SK-N-SH treated with all-trans-retinoic acid at 6 μM for 48 hours (cell line): ENCODE data around the gene TTC32.

Experiments used
- ATAC-seq: fragments of 200-7000 bp; cut with Tn5 transposase; 3 replicates; pipeline ENCODE4 v1.9.1; 2020; ENCODE audit warnings: mild to moderate bottlenecking, moderate library complexity
- ARNTL ChIP-seq: fragments of 450-650 bp; formaldehyde crosslinking; IDR thresholded peaks from 2 replicates; pipeline ENCODE4 v1.5.0; 2020; ENCODE audit warnings: low read depth, mild to moderate bottlenecking, moderate library complexity, borderline replicate concordance
- BACH2 ChIP-seq: fragments of 250-450 bp; sonication (Bioruptor Pico); IDR thresholded peaks from 2 replicates; pipeline ENCODE4 v1.9.0; 2021; ENCODE audit warnings: mild to moderate bottlenecking, borderline replicate concordance
- CSDC2 ChIP-seq: fragments of 250-450 bp; sonication (Bioruptor Pico); IDR thresholded peaks from 2 replicates; pipeline ENCODE4 v1.5.0; 2020; ENCODE audit warnings: mild to moderate bottlenecking, moderate library complexity
- ESRRG ChIP-seq: fragments of 250-450 bp; sonication (Bioruptor Pico); IDR thresholded peaks from 2 replicates; pipeline ENCODE4 v1.6.1; 2021; ENCODE audit warnings: mild to moderate bottlenecking
- GLIS3 ChIP-seq: fragments of 250-450 bp; sonication (Bioruptor Pico); IDR thresholded peaks from 2 replicates; pipeline ENCODE4 v1.5.0; 2020; ENCODE audit warnings: mild to moderate bottlenecking, moderate library complexity
- ISL1 ChIP-seq: fragments of 250-450 bp; sonication (Bioruptor Pico); IDR thresholded peaks from 2 replicates; pipeline ENCODE4 v2.1.2; 2022; ENCODE audit warnings: mild to moderate bottlenecking, moderate library complexity
- OSR1 ChIP-seq: fragments of 250-450 bp; sonication (Bioruptor Pico); IDR thresholded peaks from 2 replicates; pipeline ENCODE4 v1.8.0; 2022; ENCODE audit warnings: moderate library complexity, mild to moderate bottlenecking, inconsistent platforms
- PPARA ChIP-seq: fragments of 250-450 bp; sonication (Bioruptor Pico); IDR thresholded peaks from 2 replicates; pipeline ENCODE4 v1.5.0; 2020; ENCODE audit warnings: mild to moderate bottlenecking, borderline replicate concordance
- RARB ChIP-seq: fragments of 250-450 bp; sonication (Bioruptor Pico); IDR thresholded peaks from 2 replicates; pipeline ENCODE4 v1.8.0; 2021; ENCODE audit warnings: mild to moderate bottlenecking, moderate library complexity
- TCF4 ChIP-seq: fragments of 250-450 bp; sonication (Bioruptor Pico); IDR thresholded peaks from 2 replicates; pipeline ENCODE4 v1.8.0; 2021; ENCODE audit warnings: mild to moderate bottlenecking, moderate library complexity, borderline replicate concordance
- TOX ChIP-seq: fragments of 250-450 bp; sonication (Bioruptor Pico); IDR thresholded peaks from 2 replicates; pipeline ENCODE4 v1.8.0; 2021; ENCODE audit warnings: mild to moderate bottlenecking, moderate library complexity, borderline replicate concordance
- ZC3H10 ChIP-seq: fragments of 250-450 bp; sonication (Bioruptor Pico); IDR thresholded peaks from 2 replicates; pipeline ENCODE4 v1.5.1; 2021; ENCODE audit warnings: mild to moderate bottlenecking, moderate library complexity
- ZFP3 ChIP-seq: fragments of 250-450 bp; sonication (Bioruptor Pico); IDR thresholded peaks from 2 replicates; pipeline ENCODE4 v1.5.0; 2020; ENCODE audit warnings: mild to moderate bottlenecking, moderate library complexity
- ZFP30 ChIP-seq: fragments of 450-650 bp; formaldehyde crosslinking; IDR thresholded peaks from 2 replicates; pipeline ENCODE4 v1.5.0; 2022; ENCODE audit warnings: mild to moderate bottlenecking, moderate library complexity
- ZNF565 ChIP-seq: fragments of 450-650 bp; formaldehyde crosslinking; conservative IDR thresholded peaks from 2 replicates; pipeline ENCODE4 v1.5.0; 2020; ENCODE audit warnings: low read depth, mild to moderate bottlenecking, moderate library complexity
- ZNF70 ChIP-seq: fragments of 450-650 bp; formaldehyde crosslinking; IDR thresholded peaks from 2 replicates; pipeline ENCODE4 v1.5.0; 2020; ENCODE audit warnings: mild to moderate bottlenecking, moderate library complexity
- ZNF8 ChIP-seq: fragments of 450-650 bp; formaldehyde crosslinking; IDR thresholded peaks from 2 replicates; pipeline ENCODE4 v1.5.0; 2020; ENCODE audit warnings: mild to moderate bottlenecking, moderate library complexity
- TF ChIP-seq, protein P1 (sequence below): fragments of 250-450 bp; sonication (Bioruptor Pico); IDR thresholded peaks from 2 replicates; pipeline ENCODE4 v1.5.1; 2020; ENCODE audit warnings: low read depth, mild to moderate bottlenecking, moderate library complexity
- TF ChIP-seq, protein P2 (sequence below): fragments of 250-450 bp; sonication (Bioruptor Pico); IDR thresholded peaks from 2 replicates; pipeline ENCODE4 v1.5.1; 2021; ENCODE audit warnings: mild to moderate bottlenecking, moderate library complexity
- TF ChIP-seq, protein P3 (sequence below): fragments of 250-450 bp; sonication (Bioruptor Pico); IDR thresholded peaks from 2 replicates; pipeline ENCODE4 v1.5.0; 2020; ENCODE audit warnings: mild to moderate bottlenecking, moderate library complexity
- TF ChIP-seq, protein P4 (sequence below): fragments of 250-450 bp; sonication (Bioruptor Pico); IDR thresholded peaks from 2 replicates; pipeline ENCODE4 v1.8.0; 2020; ENCODE audit warnings: mild to moderate bottlenecking, moderate library complexity, borderline replicate concordance

Gene TTC32

DNA sequence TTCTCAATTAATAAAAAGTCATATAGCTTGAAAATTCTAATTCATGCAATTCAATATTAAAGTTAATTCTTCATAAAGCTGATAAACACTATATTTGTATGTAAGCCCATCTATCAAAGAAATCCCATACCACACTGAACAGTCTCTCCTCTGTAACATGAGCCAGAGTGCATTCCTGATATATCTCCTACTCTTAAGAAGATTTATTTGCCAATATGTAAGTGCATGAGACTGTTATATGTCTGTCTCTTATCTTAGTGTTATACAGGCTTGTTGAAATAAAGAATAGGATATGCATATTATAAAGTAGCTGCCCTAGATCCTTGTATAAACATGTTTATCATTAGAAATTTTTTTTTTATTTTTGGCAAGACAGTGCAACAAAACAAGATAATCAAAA is 40.4 kb upstream of the TTC32 start (continued):
- TF ChIP-seq TCF4 (CRISPR knock-in tag) (peak; percentile 33; the same call in 1 of the 2 replicates), ISL1 (CRISPR knock-in tag) (peak; percentile 96)
- TF ChIP-seq, protein P1, sequence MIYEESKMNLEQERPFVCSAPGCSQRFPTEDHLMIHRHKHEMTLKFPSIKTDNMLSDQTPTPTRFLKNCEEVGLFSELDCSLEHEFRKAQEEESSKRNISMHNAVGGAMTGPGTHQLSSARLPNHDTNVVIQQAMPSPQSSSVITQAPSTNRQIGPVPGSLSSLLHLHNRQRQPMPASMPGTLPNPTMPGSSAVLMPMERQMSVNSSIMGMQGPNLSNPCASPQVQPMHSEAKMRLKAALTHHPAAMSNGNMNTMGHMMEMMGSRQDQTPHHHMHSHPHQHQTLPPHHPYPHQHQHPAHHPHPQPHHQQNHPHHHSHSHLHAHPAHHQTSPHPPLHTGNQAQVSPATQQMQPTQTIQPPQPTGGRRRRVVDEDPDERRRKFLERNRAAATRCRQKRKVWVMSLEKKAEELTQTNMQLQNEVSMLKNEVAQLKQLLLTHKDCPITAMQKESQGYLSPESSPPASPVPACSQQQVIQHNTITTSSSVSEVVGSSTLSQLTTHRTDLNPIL (CRISPR knock-in tag): no peak

DNA sequence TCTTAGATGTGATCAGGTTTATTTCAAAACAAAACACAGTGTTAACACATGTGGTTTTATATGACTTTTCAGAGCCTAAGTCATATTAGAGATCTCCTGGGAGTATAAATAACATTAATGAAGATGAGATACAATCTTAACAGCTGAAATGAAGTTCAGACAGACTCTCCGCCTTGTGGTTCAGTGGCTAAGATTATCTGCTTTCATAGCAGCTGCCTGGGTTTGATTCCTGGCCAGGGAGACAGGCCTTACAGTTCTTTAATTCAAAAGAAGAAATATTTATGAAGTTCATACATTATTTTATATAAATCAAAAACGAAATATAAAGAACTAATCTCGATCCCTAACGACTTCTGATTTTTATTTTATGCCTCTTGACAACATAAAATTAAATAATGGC is 35.2 kb upstream of the TTC32 start:
- TF ChIP-seq, protein P1 (CRISPR knock-in tag): no peak
- TF ChIP-seq ZFP30: no peak
- TF ChIP-seq CSDC2 (CRISPR knock-in tag): no peak
- no peak for TF ChIP-seq BACH2 (CRISPR knock-in tag)
- TF ChIP-seq ARNTL (CRISPR knock-in tag): no peak
- TF ChIP-seq ZFP3: no peak
- TF ChIP-seq RARB (CRISPR knock-in tag): no peak
- no peak for TF ChIP-seq OSR1 (CRISPR knock-in tag)
- no peak for TF ChIP-seq ZNF70 (CRISPR knock-in tag)
- no peak for TF ChIP-seq ZNF565
- TF ChIP-seq TOX (CRISPR knock-in tag): no peak
- ATAC-seq: no peak

GRCh38 chr2:19936203-19936602 is 34.4 kb upstream of the TTC32 start:
- TF ChIP-seq, protein P2, sequence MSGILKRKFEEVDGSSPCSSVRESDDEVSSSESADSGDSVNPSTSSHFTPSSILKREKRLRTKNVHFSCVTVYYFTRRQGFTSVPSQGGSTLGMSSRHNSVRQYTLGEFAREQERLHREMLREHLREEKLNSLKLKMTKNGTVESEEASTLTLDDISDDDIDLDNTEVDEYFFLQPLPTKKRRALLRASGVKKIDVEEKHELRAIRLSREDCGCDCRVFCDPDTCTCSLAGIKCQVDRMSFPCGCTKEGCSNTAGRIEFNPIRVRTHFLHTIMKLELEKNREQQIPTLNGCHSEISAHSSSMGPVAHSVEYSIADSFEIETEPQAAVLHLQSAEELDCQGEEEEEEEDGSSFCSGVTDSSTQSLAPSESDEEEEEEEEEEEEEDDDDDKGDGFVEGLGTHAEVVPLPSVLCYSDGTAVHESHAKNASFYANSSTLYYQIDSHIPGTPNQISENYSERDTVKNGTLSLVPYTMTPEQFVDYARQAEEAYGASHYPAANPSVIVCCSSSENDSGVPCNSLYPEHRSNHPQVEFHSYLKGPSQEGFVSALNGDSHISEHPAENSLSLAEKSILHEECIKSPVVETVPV (CRISPR knock-in tag): no peak
- no peak for TF ChIP-seq ZC3H10 (CRISPR knock-in tag)
- TF ChIP-seq ESRRG (CRISPR knock-in tag): no peak
- no peak for TF ChIP-seq ZFP3
- TF ChIP-seq PPARA (CRISPR knock-in tag): no peak
- TF ChIP-seq OSR1 (CRISPR knock-in tag): no peak
- TF ChIP-seq RARB (CRISPR knock-in tag): no peak
- TF ChIP-seq ARNTL (CRISPR knock-in tag): no peak
- TF ChIP-seq ZNF70 (CRISPR knock-in tag): no peak
- TF ChIP-seq, all 23 proteins: peak for 0
- ATAC-seq: no peak

- peak; percentile 97 for ATAC-seq
- TF ChIP-seq ESRRG (CRISPR knock-in tag) (0 out of 2 replicates have a peak, but pooled peaks have one; percentile 17), CSDC2 (CRISPR knock-in tag) (no peak)
Observed at GRCh38 chr2:19933351-19933981, 31.7 kb upstream of the TTC32 start.

- ATAC-seq: peak; percentile 46
- no peak for TF ChIP-seq CSDC2 (CRISPR knock-in tag)
- TF ChIP-seq ZNF8 (CRISPR knock-in tag): no peak
- no peak for TF ChIP-seq GLIS3
- no peak for TF ChIP-seq RARB (CRISPR knock-in tag)
- TF ChIP-seq ZFP3: no peak
- no peak for TF ChIP-seq ISL1 (CRISPR knock-in tag)
- TF ChIP-seq, protein P1 (CRISPR knock-in tag): no peak
- no peak for TF ChIP-seq ARNTL (CRISPR knock-in tag)
- TF ChIP-seq ZC3H10 (CRISPR knock-in tag): no peak
- TF ChIP-seq, protein P3, sequence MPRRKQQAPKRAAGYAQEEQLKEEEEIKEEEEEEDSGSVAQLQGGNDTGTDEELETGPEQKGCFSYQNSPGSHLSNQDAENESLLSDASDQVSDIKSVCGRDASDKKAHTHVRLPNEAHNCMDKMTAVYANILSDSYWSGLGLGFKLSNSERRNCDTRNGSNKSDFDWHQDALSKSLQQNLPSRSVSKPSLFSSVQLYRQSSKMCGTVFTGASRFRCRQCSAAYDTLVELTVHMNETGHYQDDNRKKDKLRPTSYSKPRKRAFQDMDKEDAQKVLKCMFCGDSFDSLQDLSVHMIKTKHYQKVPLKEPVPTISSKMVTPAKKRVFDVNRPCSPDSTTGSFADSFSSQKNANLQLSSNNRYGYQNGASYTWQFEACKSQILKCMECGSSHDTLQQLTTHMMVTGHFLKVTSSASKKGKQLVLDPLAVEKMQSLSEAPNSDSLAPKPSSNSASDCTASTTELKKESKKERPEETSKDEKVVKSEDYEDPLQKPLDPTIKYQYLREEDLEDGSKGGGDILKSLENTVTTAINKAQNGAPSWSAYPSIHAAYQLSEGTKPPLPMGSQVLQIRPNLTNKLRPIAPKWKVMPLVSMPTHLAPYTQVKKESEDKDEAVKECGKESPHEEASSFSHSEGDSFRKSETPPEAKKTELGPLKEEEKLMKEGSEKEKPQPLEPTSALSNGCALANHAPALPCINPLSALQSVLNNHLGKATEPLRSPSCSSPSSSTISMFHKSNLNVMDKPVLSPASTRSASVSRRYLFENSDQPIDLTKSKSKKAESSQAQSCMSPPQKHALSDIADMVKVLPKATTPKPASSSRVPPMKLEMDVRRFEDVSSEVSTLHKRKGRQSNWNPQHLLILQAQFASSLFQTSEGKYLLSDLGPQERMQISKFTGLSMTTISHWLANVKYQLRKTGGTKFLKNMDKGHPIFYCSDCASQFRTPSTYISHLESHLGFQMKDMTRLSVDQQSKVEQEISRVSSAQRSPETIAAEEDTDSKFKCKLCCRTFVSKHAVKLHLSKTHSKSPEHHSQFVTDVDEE: no peak
- TF ChIP-seq PPARA (CRISPR knock-in tag): no peak
- TF ChIP-seq OSR1 (CRISPR knock-in tag): no peak
- TF ChIP-seq, protein P2 (CRISPR knock-in tag): no peak
- TF ChIP-seq, protein P4, sequence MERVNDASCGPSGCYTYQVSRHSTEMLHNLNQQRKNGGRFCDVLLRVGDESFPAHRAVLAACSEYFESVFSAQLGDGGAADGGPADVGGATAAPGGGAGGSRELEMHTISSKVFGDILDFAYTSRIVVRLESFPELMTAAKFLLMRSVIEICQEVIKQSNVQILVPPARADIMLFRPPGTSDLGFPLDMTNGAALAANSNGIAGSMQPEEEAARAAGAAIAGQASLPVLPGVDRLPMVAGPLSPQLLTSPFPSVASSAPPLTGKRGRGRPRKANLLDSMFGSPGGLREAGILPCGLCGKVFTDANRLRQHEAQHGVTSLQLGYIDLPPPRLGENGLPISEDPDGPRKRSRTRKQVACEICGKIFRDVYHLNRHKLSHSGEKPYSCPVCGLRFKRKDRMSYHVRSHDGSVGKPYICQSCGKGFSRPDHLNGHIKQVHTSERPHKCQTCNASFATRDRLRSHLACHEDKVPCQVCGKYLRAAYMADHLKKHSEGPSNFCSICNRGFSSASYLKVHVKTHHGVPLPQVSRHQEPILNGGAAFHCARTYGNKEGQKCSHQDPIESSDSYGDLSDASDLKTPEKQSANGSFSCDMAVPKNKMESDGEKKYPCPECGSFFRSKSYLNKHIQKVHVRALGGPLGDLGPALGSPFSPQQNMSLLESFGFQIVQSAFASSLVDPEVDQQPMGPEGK (CRISPR knock-in tag): no peak
Observed at GRCh38 chr2:19932928-19933327, 31.1 kb upstream of the TTC32 start.
